Lower leg skin (tissue), 3 donors: Measurements from ENCODE around the gene DNAH6.

ENCODE experiments used
- CTCF ChIP-seq, 3 donors: fragments of 450-650 bp; IDR thresholded peaks; one replicate each; pipeline ENCODE4 v1.5.1; 2016; ENCODE audit warnings: antibody characterized with exemption in 3 of 3, mild to moderate bottlenecking in 3 of 3, moderate library complexity in 2 of 3
- POLR2A ChIP-seq, 2 donors: fragments of 450-650 bp; IDR thresholded peaks; one replicate each; pipeline ENCODE4 v1.6.1; 2016 to 2017; ENCODE audit warnings: antibody characterized with exemption in 2 of 2, mild to moderate bottlenecking in 1 of 2, moderate library complexity in 1 of 2

GRCh38 chr2:84478867-84479266 is 37.4 kb upstream of the DNAH6 start:
- TF ChIP-seq POLR2A (IDR thresholded peaks at IDR 0.05) (no peak), CTCF (IDR thresholded peaks at IDR 0.05) (no peak)
